GM21737 (cell line): ENCODE measurements around the gene CLSTN3.

Experiments
- ATAC-seq: cut with Tn5 transposase; IDR thresholded peaks from one replicate; pipeline ENCODE4 v1.9.1; 2021; ENCODE audit warnings: mild to moderate bottlenecking, moderate library complexity; ENCODE audit not compliant: unreplicated experiment

Gene CLSTN3

DNA sequence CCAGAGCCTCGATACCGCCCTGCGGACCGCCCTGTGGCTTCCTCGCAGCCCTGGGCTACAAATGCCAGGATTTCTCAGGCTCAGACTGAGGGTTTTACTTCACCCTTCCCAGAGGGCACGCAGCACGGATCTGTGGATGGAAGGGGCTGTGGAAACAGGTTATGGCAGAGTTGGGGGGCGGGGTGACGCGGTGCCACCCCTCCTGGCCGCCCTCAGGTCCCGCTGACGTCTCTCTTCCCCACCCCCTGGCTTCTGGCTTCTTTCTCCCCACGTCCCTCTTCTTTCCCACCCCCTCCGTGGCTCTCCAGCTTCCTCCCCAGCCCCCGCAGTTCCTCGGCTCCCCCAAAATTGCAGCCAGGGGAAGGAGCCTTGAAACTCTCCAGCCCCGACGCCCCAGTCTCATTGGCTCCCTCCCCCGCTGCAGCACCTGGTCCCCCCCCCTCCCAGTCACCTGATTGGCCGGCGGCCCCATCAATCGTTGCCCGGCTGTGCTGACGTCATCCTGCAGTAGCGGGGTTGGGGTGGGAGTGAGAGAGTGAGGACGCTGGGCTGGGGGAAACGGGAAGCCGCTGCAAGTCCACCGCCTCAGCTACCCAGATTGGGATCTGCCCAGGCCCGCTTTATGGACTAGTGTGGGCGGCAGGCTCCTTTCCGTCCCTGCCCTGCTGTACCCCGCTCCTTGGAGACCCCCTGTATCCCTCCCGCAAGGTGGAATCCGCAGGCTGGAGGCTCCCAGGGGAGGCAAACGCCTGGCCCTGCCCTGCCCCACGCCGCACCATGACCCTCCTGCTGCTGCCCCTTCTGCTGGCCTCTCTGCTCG is at the start of gene CLSTN3:
Gene CLSTN3 (plus strand): TSS at position 500 of the 820 bp plus-strand sequence. CDS start 278 bp downstream, at position 778.
- ATAC-seq = peak; percentile 55

DNA sequence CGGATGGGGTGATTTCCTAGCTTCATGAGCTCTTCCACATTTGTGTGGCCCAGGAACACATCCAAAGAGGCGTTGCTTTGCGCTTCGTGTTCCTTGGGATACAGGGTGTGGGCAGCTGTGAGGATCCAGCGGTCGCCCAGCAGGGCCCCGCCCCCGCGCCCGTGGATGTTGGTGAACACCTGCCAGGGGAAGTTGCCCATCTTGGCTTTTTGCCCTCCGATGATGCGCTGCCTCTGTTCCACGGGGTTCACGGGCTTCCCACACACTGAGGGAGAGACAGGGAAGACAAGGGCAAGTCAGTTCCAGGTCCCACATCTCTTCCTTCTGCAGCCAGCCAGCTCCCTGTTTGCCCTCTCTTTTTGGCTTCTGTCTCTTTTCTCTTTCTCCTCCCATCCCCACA is 49.1 kb upstream of the CLSTN3 start:
- no peak for ATAC-seq

DNA sequence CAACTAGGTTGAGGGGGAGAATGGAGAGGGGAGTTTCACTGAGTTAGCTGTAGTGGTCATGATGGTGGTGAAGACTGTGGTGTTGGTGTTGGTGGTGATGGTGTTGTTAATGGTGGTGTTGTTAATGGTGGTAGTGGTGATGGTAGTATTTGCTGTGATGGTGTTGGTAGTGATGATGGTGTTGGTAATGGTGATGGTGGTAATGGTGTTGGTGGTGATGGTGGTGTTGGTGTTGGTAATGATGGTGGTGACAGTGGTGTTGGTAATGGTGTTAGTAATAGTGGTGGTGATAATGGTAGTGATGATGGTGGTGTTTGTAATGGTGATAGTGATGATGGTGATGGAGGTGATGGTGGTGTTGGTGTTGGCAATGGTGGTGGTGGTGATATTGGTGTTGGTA is 47.0 kb upstream of the CLSTN3 start:
- ATAC-seq = no peak

DNA sequence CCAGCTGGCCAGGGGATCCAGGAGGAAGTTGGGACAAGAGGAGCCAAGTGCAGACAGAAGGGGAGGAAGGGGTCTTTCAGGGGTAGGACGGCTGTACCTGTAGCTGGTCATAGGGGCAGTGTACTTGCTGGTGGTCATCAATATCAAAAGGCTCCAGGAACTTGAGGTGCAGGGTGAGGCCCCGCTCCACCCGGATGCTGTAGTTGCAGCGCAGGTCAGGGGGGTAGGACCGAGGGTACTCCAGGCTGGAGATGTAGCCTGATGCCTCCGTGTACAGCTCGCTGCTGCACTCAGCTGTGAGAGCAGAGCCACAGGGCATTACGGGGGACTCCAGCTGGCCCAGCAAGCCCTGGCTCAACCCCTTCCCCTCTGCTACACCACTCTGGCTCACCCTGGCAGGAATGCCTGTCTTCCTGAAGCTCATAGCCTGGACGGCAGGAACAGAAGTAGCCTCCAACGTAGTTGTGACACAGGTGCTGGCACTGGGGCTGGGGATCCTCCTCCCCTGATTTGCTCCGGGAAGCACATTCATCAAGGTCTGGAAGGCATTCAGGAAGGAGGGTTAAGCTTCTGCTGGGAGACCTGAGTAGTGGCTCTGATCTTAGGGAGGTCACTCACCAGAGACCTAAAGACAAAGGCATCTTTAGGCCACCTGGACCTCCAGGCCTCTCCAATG is 40.8 kb upstream of the CLSTN3 start:
- ATAC-seq = no peak

DNA sequence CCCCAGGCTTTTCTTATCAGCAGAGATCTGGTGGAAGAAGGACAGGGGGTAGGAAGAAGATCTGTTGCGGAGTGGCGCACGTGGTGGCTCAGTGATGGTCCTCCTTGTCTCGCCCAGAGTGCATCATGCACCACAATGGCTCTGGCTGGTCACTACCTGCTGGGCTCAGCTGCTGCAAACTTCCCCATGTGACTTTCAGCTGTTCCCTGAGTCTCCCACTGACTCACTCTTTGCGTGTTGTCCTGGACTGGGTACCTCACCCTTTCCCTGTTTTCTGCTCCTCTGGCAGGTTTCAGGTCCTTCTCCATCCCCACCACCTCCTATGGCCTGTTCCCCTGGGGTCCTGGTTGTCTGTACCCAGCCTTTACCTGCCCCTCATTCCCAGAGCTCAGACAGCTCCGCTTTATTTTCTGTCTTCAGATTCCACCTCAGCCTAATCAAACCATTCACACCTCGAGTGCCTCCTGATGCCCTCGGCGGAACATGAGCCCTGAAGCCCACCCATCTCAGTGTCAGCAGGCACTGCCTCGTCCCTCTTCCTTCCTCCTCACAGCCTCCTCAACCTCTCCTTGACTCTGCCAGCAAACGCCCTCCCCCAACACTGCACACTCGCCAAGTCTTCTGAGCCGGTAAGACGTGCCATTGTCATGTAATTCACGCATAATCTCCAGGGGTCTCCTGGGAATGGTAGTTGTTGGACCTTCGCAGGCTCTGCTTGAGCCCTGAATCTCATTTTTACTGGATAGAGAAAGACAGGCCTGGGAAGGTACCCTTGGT is 39.8 kb upstream of the CLSTN3 start:
- no peak for ATAC-seq

DNA sequence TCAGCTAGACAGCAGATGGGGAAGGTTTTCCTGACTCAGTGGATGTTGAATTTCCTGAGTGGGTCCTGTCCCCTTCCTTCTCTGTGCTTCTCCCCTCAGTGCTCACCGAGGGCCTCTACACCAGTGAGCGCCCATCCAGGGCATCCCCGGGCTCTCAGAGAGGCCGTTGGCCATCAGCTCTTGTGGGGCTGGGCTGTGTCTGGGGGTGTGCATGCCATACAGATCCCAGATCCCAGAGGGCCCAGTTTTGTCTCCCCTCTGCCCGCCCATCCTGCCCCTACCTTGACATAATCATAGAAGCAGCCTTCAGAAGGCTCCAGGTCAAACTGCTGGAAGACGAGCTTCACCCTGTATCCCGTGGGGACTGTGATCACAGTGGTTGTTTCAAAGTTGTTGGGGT is 39.0 kb upstream of the CLSTN3 start:
- no peak for ATAC-seq

DNA sequence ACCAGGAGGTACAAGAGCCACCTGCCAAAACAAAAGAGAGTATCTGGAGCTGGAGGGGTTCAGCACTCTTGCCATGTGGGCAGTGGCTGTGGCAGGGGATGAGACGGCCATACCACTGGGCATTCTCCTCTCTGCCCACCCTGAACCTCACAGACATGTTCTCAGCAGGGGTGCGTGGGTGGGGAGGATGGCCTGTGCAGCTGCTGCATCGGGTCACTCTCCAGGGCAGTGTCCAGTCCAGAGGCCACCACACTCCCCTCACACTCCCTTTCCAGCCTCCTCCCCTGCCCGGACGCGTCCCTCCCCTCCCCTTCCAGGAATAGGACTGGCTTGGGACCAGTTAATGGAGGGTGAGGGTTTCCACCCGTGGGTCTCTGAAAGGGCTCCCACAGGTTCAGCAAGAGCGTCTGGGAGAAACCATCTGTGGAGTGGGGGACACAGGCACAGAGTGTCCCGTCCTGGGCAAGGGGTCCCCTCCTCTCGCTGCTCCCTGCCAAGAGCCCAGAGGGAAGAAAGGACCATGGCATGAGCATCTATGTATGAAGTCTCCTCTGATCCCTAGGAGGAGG is 38.4 kb upstream of the CLSTN3 start:
- ATAC-seq = no peak

DNA sequence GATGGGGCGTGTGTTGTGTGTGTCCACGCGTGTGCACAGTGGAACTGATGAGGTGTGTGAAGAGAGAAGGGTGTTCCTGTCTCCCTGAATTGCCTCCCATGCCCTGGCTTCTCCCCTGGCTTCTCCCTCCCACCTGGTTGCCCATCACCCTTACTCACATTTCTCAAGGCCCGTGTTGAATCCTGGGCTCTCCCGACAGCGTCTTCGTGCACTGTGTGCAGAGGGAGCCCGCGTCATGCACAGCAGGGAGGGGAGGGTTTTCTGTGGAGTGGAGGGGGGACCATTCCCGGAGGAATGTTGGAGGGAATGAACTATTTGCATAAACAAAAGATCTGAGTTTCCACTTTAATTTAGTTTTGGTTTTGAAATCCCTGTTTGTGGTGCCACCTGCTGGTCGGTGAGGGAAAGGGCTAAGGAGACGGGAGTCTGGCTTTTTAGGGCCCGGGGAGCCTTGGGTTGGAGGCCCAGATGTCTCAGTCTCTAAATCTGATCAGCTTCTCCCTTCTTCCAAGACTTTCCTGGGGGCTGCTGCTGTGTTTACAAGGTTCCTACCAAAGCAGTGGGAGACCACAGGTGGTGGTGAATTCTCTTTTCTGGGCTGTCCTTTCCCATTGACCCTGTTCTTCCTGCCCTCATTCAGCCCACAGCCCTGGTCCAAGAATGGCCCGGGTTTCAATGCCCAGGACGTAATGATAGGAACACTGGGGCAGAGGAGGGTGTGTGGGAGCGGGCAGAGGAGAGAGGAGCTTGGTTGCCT is 37.8 kb upstream of the CLSTN3 start, which contains the start of gene C1R:
Gene C1R (minus strand): TSS at position 217 of the 757 bp plus-strand sequence. CDS start 57 bp downstream, at position 160.
- ATAC-seq = no peak

DNA sequence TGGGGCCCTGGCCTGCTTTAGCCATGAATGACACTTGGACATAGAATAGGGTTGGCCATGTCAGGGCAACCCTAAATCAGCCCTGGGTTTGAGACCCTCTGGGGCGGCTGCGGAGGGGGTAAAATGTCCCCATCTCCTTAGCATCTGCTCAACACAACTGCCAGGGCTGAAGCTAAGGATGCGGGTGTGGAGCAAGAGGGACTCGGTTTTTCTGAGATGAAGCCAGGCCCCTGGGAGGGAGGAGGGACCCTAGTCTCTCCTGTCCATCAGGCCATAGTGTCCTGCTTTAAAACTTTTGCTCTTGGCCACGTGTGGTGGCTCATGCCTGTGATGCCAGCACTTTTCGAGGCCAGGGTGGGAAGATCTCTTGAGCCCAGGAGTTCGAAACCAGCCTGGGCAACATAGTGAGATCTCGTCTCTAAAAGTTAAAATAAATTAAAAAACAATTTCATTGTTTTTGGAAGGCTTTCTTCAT is 37.1 kb upstream of the CLSTN3 start:
- ATAC-seq = no peak

DNA sequence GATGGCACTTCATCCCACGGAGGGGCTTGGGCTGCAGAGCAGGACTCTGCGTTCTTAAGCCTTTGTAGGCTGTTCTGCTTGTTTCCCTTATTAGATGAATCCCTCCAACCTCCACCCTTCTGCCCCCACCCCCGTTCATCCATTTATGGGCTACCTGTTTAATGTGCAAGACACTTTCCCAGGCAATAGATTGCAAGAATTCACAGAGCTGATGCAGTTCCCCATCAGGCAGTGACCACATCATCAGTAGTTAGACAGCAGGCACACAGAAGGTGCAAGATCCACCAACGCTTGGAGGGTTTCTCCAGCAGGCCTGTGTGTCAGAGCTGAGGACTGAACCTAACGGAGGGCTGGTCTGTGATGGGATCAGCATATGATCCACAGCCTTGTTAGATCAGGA is 36.7 kb upstream of the CLSTN3 start:
- ATAC-seq = no peak

DNA sequence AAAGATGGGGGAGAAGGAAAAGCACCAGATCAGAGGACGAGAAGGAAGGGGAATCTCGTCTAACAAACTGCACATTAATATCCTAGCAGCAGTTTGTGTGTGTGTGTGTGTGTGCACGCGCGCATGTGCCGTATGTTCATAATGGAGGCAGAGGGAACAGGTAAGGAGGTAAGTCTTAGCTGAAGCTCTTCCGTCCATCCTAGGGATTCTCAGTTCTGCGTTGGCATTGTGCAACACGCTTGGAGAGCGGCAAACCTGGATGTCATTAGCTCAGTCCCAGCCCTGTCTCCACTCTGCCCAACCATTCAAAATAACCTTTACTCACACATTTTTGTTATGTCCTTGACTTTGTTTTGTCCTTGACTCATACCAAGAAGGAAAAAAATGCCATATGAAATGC is 36.3 kb upstream of the CLSTN3 start:
- ATAC-seq = no peak

DNA sequence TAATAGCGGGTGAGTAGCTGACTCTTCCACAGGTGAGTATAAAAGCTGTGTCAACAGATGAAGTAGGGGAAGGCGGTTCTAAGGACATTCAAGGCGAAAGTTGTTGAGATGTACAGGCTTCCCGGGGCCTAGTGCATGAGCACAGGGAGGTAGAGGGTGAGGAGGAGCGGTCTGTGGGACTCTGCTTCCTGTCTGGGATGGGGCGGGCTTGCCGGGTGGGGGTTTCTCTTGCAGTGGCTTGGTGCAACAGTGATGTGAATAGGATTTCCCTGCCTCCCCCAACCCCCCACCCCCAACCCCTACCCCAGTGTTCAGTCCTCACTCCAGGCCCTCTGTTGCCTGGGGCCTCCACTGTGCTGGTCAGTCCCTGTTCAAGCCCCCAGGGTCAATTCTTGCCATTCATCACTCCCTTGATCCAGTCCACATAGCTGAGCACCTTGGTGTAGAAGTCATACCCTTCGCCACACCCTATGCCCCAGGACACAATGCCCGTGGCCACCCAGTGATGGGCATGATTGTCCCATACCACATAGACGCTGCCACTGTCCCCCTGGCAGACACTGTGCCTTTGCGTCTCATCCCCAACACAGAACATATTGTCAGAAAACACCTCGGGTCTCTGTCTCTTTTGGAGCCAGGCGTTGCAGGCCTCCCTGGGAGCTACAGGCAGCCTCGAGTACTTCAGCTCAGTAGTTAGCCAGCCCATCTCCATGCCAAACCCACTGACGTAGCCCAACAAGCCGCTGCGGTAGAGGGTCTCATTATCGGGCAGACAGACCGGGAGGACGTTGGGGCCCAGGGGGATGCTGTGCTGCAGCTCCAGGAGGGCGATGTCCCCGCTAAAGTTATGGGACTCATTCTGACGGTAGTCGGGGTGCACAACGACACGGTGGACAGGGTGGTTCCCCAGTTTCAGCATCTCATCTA is 33.9 kb upstream of the CLSTN3 start:
- ATAC-seq = no peak

DNA sequence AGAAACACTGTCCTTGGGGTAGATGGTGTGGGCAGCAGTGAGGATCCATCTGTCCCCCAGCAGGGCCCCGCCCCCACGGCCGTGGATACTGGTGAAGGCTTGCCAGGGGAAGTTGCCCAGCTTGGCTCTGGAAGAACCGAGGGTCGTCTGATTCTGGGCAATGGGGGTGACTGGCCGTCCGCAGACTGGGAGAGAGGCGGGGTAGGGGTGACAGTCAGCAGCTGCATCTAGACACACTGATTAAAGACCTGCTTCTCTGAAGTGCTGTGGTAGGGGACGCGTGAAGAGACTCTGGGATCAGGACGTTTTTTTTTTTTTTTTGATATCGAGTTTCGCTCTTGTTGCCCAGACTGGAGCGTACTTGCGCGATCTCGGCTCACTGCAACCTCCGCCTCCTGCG is 33.2 kb upstream of the CLSTN3 start:
- ATAC-seq = no peak

DNA sequence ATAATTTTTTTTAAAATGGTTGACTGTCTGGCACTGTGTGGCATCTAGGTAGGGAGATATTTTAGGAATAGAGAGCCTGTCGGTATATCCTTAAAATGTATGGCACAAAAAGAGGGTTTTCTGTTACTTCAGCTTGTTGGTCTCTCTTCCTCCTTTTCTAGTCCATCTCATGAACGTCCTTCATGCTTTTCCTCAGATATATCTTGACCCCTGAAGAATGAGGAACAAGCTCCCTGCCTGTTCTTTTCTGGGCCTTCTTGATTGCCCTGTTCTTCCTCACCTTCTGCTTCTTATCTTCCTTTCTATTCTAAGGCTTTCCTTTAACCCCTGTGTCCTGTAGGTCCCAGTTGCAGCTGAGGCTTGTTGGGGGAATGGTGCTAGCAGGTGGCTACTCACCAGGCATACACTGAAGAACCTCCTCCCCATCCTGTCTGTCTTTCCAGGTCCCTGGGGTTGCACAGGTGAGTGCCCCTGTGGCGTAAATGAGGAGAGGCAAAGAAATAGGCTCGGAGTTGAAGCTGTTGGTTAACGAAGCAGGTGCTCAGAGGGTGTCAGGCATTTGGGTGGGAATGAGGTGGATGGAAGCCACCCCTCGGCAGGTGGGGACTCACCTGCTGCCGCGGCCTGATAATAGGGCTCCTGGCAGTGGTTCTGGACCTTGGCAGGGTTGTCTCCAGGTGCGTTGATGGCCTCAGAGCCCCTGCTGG is 30.7 kb upstream of the CLSTN3 start:
- no peak for ATAC-seq

DNA sequence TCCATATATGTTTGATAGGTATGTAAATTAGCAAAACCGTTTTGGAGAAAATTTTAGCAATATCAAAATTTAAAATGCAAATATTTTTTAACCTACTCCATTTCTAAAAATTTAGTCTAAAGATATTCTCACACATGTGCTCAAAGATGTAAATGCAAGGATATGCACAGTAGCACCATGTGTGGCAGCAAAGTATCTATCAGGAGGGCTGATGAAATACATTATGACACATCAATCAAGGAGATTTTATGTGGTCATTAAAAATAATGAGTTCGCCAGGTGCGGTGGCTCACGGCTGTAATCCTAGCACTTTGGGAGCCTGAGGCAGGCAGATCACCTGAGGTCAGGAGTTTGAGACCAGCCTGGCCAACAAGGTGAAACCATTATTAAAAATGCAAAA is 29.9 kb upstream of the CLSTN3 start:
- ATAC-seq = no peak

DNA sequence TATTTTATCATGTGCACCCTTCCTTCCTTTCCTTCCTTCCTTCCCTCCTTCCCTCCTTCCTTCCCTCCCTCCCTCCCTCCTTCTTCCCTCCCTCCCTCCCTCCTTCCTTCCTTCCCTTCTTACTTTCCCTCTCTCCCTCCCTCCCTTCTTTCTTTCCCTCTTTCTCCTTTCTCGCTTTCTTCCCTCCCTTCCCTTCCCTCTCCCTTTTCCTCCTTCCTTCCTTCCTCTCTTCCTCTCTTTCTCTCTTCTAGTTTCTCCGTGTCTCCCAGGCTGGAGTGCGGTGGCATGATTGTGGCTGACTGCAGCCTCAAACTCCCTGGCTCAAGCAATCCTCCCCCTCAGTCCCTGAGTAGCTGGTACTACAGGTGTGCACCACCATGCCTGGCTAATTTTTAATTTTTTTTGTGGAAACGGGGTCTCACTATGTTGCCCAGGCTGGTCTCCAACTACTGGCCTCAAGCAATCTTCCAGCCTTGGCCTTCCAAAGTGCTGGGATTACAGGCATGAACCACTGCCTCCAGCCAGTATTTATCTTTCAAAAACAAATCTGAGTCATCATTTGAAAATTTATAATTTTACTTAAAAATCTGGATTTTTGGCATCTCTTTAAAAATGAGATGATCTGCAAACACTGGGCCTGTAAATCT is 29.0 kb upstream of the CLSTN3 start:
- ATAC-seq = no peak

DNA sequence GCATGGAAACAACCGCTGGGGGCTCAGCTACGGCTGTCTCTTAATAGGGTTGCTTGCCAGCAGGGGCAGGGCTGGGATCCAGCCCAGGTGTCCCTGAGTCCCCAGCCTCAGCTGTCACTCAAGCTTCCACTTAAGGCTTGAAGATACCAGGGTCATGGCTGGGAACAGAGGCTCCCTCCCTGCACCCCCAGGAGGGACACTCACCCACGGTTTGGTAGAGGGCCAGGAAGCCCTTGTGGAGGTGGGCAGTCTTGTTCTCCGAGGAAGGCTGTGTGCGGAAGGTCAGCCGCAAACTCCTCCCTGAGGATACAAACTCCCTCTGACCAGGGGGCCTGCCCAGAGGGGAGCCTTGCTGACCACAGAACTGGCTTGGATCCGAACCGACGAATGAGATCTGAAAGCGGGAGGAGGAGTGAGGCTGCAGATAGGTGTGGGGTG is 28.5 kb upstream of the CLSTN3 start:
- no peak for ATAC-seq

DNA sequence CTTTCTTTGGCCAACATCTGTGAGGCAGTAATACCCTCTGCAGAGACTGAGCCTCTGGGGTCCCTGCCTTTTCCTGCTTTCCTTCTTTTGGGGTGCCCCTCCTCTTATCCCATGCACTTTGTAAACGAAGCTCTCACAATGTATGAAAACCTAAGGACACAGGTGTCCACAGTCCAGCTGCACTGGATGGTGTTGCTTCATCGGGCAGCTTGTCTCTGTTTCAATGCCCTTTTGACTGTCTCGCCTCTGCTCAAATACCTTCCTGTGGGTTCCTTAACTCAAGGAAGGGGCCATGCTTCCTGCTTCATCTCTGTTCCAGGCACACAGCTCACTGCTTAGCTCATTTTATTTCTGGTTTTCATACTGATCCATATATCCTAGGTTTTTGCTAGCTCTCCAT is 27.6 kb upstream of the CLSTN3 start:
- no peak for ATAC-seq
